Heart left ventricle (tissue), 13 donors: ENCODE data around the gene KCNQ1OT1.

Experiments
- POLR2A ChIP-seq, 2 donors: fragments of 450-650 bp; IDR thresholded peaks; one replicate each; pipeline ENCODE4 v1.6.1; 2017; ENCODE audit warnings: antibody characterized with exemption in 2 of 2, mild to moderate bottlenecking in 2 of 2, moderate library complexity in 2 of 2
- TF ChIP-seq, protein P1 (sequence below), 12 donors: fragments of 200-600 bp; sonication (generic) in 4 of 12; IDR thresholded peaks; one replicate each; pipeline versions ENCODE4 v1.5.0 to v1.8.0; 2018 to 2022; ENCODE audit warnings: antibody characterized with exemption in 12 of 12, mild to moderate bottlenecking in 5 of 12
- donor health status: ischemic (EF 13 %, LVEDD 7.1; RV severe dilation, severe dysfunction).
- donor health status: DM: no; HTN: yes; CAD: no.
- donor health status: DM: no; HTN: no; CAD: no.
- donor health status: ischemic (EF 25% LVEDD 6.9; RV normal size, moderate dysfunction).
- donor health status: ischemic (EF 25% LVEDD 5.7; RV mildly dilated, moderate dysfunction).
- donor health status: ischemic (EF 35%, LVEDD 5.7; RV mildly dilated, moderate dysfunction).
- donor health status: nonischemic (EF 11% LVEDD 7.7; RV severe dilation, severe dysfunction).
- donor health status: DM: yes; HTN: yes; CAD: no.
- donor health status: PGD.
- donor health status: ischemic (EF 29% LVEDD 5.4; RV normal size, mild dysfunction).
- donor health status: nonischemic (EF 23%, LVEDD 6.1; RV moderate dilation, normal function).

DNA sequence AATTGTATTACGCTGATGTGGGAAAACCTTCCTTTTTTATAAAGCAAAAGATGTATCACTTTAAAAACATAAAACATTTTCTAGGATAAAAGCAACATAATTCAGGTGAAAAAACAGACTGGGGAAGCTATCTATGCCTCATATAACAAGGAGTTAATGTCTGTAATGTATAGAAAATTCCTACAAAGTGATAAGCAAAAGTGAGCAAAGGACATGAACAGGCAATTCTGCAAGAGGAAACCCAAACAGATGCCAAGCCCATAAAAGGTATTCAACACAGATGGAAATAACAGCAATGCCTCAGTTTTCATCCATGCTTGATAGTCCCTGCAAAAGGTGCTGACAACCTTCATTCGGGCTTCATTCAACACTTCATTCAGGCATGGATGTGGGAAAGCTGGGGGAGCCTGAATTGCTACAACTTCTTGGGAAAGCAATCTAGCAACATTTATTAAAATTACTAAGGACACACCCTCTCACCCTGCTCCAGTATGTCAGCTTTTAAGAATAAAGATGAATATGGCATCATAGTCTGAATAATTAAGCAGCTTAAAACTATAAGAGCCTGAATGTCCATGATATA, 39.3 kb downstream of the KCNQ1OT1 start:
- TF ChIP-seq, protein P1, sequence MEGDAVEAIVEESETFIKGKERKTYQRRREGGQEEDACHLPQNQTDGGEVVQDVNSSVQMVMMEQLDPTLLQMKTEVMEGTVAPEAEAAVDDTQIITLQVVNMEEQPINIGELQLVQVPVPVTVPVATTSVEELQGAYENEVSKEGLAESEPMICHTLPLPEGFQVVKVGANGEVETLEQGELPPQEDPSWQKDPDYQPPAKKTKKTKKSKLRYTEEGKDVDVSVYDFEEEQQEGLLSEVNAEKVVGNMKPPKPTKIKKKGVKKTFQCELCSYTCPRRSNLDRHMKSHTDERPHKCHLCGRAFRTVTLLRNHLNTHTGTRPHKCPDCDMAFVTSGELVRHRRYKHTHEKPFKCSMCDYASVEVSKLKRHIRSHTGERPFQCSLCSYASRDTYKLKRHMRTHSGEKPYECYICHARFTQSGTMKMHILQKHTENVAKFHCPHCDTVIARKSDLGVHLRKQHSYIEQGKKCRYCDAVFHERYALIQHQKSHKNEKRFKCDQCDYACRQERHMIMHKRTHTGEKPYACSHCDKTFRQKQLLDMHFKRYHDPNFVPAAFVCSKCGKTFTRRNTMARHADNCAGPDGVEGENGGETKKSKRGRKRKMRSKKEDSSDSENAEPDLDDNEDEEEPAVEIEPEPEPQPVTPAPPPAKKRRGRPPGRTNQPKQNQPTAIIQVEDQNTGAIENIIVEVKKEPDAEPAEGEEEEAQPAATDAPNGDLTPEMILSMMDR (IDR thresholded peaks at IDR 0.05) = no peak
- no peak for TF ChIP-seq POLR2A (IDR thresholded peaks at IDR 0.05)
